PC-3 (cell line): ENCODE data around the gene ZCCHC14.

Experiments used
- CTCF ChIP-seq: fragments of 300-600 bp; sonication (generic); conservative IDR thresholded peaks from 2 replicates; pipeline ENCODE4 v1.5.1; 2017; ENCODE audit warnings: antibody characterized with exemption, low read depth, mild to moderate bottlenecking, low read length
- EZH2 ChIP-seq: fragments of 300-600 bp; sonication (generic); IDR thresholded peaks from one replicate; pipeline ENCODE4 v1.6.1; 2017; ENCODE audit warnings: antibody characterized with exemption, mild to moderate bottlenecking, low read length; ENCODE audit not compliant: unreplicated experiment
- EZH2phosphoT487 ChIP-seq: fragments of 300-600 bp; sonication (generic); IDR thresholded peaks from 2 replicates; pipeline ENCODE4 v1.6.1; 2018; ENCODE audit warnings: mild to moderate bottlenecking, antibody characterized with exemption, low read length, borderline replicate concordance

GRCh38 chr16:87465306-87465705 lies 27.5 kb downstream of the ZCCHC14 start:
- no peak for TF ChIP-seq CTCF
- no peak for TF ChIP-seq EZH2phosphoT487
- TF ChIP-seq EZH2 = no peak
